ENCODE data around the gene MYO7A. TPM values are rescaled to one million over a fixed set of nuclear protein-coding genes. Genes with fewer than 3 reads are reported as not detected.

MYO7A gene
- total RNA-seq, 1 donor from 2014 or later: 3.2 TPM

GRCh38 chr11:77202941-77203900 is 75.2 kb downstream of the MYO7A start:
- no peak for TF ChIP-seq CTCF (IDR thresholded peaks at IDR 0.05; ENCODE audit: borderline replicate concordance)
- Histone ChIP-seq H3K36me3 (no peaks in the 10 kb centered on the region), H3K4me3 (no peak overlapping the region), H3K27ac (replicated peaks) (no peak overlapping the region), H3K9me3 (replicated peaks) (no peaks in the 10 kb centered on the region), H3K4me1 (no peaks in the 10 kb centered on the region), H3K27me3 (ENCODE audit: low read depth) (no peaks in the 10 kb centered on the region)
- intact Hi-C loops (cut with micrococcal nuclease): no loop called here
- no peak for DNase-seq

GRCh38 chr11:77203901-77204753 is 76.1 kb downstream of the MYO7A start:
- no peak for TF ChIP-seq CTCF (IDR thresholded peaks at IDR 0.05; ENCODE audit: borderline replicate concordance)
- Histone ChIP-seq H3K4me3 (no peak overlapping the region), H3K27ac (replicated peaks) (no peak overlapping the region), H3K36me3 (no peaks in the 10 kb centered on the region), H3K4me1 (no peaks in the 10 kb centered on the region), H3K27me3 (ENCODE audit: low read depth) (no peaks in the 10 kb centered on the region), H3K9me3 (replicated peaks) (no peaks in the 10 kb centered on the region)
- intact Hi-C loops (cut with micrococcal nuclease): no loop called here
- DNase-seq: no peak

- TF ChIP-seq CTCF (IDR thresholded peaks at IDR 0.05; ENCODE audit: borderline replicate concordance): no peak
- intact Hi-C loops (cut with micrococcal nuclease): no loop called here
- no peak for DNase-seq
These were observed 76.9 kb downstream of the MYO7A start for GRCh38 chr11:77204754-77205466.

GRCh38 chr11:77205467-77206263 is 77.6 kb downstream of the MYO7A start:
- no peaks in the 10 kb centered on the region for H3K9me3 ChIP-seq (replicated peaks)
- H3K27me3 ChIP-seq (ENCODE audit: low read depth): no peaks in the 10 kb centered on the region
- no peaks in the 10 kb centered on the region for H3K36me3 ChIP-seq
- no peaks in the 10 kb centered on the region for H3K4me1 ChIP-seq
- intact Hi-C loops (cut with micrococcal nuclease): no loop called here
- TF ChIP-seq CTCF (IDR thresholded peaks at IDR 0.05; ENCODE audit: borderline replicate concordance): no peak
- no peak overlapping the region for H3K4me3 ChIP-seq
- DNase-seq: no peak
- no peak overlapping the region for H3K27ac ChIP-seq (replicated peaks)

More at GRCh38 chr11:77204754-77205466, 76.9 kb downstream of the MYO7A start:
- no peak overlapping the region for H3K4me3 ChIP-seq
- H3K36me3 ChIP-seq: no peaks in the 10 kb centered on the region
- H3K9me3 ChIP-seq (replicated peaks): no peaks in the 10 kb centered on the region
- no peaks in the 10 kb centered on the region for H3K4me1 ChIP-seq
- H3K27ac ChIP-seq (replicated peaks): no peak overlapping the region
- H3K27me3 ChIP-seq (ENCODE audit: low read depth): no peaks in the 10 kb centered on the region

All from left ventricle myocardium inferior (tissue), 1 donor.